Superior temporal gyrus (tissue), 1 donor: ENCODE results near the gene NCAM1.

Source experiments
- DNase-seq: peaks from one replicate; pipeline ENCODE4 v3.0.0-alpha.2; 2016; ENCODE audit errors: extremely low spot score

NCAM1 gene

DNA sequence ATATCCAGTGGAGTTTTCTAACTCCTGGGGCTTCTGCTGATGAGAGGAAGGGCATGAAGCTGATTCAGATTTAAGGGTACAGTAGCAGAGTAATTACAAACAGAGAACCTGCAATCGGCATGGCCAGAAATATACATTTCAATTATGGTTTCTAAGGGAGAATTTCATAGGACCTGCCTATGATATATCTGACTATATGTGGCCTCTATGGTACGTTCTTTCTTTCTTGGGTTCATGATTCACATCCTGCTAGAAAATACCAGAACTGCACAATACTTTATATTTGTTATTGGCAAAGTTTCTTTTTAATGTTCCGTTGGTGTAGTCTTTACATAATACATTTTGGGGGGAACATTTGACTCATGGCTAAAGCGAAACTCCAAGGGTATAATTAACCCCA lies 290.1 kb downstream of the NCAM1 start:
- DNase-seq = no peak

DNA sequence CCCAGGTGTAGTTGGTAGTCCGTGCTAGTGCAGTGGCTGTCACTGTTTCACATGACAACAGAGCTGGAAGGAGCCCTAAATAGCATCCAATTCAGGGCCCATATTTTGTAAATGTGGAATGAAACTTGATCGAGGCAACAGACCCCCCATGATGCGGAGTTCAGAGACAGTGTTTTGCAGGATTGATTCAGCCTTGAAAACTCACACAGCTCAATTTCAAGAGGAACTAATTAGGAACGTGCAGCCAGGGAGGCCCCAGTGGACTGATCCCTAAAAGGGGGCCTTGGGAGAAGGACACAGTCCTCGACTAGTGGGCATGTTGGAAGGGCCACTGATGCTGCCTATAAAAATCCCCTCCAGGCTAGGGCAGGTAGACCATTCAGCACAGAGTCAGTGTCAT lies 292.2 kb downstream of the NCAM1 start:
- no peak for DNase-seq

DNA sequence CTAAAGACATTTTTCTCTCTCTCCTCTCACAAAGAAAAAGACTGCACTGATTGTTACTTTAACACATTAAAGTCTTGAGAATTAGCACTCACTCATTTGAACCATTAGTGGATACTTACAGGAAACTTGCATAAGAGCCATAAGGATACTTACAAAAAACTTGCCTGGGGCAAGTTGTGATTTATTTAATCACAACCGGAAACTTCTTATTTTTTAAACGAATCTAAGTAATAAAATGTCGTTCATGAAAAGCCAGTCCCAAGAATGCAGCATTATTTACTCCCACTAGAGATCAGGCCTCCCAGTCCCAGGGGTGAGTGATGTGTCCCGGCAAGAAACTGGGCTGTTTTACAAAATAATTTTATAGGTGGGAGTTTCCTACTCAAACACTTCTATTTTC lies 293.9 kb downstream of the NCAM1 start:
- no peak for DNase-seq

DNA sequence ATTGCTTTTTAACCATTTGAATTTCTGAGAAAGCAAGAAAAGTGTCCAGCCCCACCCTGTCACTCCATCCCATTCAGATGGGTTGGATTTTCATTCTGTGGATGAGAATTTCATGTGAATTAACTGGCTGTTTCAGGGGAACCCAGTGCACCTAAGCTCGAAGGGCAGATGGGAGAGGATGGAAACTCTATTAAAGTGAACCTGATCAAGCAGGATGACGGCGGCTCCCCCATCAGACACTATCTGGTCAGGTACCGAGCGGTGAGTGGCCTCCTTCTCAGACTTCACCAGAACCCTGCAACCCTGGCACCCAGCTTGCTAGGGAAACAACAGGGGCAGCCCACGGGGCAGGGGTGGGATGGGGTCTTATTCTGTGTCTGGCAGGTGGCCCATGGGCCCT lies 294.5 kb downstream of the NCAM1 start:
- DNase-seq = no peak

DNA sequence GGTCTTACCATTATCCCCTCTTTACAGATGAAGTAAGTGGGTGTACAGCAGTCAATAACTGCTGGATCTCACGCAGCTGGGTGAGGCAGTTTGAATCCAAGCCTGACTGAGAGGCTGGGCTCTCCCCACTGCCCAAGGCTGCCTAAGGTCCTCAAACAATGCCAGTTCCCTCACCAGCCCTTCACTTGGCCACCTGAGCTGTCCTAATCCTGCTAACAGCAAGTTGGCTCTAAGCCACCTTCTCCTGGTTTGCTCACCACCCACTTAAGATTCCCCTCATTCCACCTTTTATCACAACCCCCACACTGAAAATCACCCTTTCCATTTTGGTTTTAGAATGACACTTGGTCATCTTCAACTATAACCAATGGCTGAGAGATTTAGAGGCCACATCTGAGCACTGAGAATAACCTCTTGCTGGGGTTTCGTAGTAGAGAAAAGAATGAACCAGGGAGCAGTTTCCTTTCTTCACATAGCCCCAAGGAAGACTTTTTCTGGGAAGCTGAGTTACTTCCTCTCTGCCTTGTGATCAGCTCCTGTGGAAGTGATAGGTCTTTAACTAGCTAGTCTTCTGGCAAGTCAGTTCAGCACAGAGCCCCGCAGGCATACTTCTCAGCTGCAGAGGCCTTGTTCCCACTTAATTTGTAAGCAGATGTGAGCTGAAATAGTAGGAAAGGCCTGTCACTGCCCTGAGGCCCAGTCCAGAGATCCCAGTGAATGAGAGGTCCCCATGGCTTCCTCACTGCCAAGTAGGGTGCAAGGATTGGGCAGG lies 295.4 kb downstream of the NCAM1 start:
- no peak for DNase-seq

DNA sequence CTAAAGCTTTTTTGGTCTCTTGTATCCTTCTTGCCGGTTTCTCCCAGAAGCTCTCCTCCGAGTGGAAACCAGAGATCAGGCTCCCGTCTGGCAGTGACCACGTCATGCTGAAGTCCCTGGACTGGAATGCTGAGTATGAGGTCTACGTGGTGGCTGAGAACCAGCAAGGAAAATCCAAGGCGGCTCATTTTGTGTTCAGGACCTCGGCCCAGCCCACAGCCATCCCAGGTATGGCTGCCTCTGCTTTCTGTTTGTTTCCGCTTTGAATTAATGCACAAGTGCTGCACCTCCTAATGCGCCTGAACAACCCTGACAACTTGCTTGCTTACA lies 298.8 kb downstream of the NCAM1 start:
- no peak for DNase-seq

DNA sequence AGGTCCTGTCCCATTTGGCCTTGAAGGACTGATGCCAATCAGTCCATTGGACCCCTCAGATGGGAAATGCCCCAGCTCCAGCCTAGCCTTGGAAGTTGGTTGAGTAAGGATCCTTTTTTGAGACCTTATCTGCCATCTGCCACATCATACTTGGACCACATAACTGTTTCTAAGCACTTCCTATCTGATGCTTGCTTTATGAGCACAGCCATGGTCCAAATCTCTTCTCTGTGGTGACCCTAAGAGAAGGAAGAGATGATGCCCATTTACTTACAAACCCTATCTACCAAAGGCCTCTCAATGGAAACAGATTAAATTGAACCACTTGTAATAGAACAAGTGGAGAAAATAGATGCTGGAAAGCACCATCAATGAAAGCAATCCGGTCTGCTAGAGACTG lies 299.3 kb downstream of the NCAM1 start:
- DNase-seq = no peak

DNA sequence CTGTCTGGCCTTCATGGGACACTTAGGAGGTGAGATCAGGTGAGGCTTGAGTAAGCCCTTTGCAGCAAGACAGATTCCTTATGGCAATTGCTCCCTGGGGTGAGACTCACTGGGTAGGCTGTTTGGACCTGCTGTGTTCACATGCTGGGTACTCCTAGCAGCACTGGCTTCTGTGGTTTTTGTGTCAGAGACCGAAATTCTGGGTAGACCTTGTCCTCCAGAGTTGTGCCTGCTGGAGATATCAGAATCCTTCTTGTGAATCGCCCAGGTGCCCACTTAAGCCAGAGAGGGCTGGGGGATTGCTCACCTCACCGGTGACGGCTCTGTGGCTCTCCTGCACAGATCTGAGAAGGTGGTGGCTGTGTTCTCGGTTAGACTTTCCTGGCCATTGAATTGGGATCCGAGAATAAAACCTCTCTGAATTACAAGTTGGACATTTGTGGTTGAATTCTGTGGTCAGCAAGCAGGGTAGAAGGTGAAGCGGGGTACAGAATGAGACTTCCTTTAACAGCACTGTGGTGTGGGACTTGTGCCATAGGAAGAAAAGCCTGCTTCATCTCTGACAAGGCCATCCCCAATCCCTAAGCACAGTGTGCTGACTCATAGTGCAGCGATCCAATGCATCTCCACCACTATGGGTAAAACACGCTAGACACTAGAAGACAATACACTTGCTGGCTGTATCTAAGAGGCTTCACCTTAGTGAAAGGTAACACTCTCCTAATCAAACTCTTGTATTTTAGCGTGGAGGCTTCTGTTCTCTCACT lies 300.7 kb downstream of the NCAM1 start:
- DNase-seq = peak; percentile 66

DNA sequence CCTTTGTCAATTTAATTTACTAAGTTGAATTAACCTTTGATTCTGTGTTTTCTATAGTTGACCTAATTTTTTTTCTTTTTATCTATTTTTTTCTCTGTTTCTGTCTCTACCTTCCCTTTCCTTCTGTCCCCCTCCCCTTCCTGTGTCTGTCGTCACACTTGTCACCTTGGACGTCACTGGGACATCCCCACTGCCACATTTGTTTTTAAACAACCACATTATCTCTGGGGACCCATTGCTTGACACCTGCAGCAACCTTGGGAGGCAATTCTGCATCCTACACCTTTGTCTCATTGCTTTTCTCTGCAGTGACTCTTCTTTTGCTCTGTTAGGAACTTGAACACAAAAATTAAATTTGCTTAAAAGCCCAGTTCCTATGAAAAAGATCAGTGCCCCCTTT lies 301.4 kb downstream of the NCAM1 start:
- no peak for DNase-seq

DNA sequence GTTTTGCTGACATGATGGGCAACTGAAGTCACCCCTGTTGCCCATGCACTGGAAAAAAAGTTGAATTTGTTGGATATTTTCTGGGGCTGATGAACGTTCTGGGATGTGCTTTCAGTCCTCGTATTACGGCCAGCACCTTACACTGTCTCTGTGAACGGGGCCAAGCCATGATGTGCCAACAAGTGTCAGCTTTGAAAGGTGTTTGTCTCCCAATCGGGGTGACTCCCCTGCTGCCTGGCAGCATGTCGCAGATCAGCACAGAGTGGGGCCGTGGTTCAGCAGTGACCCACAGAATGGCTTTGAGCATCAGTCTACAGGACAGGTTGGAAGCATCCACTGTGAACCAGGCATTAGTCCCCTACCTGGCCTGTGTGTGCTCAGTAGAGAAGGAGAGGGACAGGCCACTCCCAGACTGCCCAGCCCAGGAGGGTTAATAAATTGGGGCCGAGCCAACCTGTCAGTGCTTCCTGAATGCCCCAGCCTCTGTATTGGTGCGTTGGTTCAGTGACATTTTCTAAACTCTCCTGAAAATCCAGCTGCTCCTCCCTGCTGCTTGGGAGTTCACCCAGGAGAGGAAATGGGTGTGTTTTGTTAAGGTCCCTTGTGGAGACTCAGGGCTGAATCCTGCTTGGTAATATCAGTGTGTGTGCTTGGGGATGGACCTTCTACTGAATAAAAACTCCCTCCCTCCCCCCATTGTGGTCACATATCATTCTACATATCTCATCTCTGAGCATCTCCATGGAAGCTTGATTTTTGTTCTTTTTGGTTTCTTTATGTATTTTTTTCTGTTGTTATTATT lies 302.4 kb downstream of the NCAM1 start:
- no peak for DNase-seq

DNA sequence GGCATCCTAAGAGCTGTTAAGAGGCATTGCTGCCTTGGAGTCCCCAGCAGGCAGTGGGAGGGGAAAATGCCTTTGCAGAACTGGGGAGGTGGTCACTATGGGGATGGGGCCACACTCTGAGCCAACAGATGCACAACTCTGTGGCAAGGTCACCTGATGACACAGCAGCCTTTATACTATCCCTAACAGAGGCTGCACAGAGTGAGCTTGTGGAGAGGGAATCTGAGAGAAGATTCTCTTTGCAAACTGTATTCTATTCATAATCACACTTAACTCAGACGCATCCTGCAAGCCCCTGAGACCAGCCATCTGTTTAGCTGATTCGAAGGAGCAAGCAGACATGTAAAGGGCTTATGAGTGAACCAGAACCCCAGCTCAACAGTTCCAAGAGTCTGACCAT lies 304.1 kb downstream of the NCAM1 start:
- no peak for DNase-seq

DNA sequence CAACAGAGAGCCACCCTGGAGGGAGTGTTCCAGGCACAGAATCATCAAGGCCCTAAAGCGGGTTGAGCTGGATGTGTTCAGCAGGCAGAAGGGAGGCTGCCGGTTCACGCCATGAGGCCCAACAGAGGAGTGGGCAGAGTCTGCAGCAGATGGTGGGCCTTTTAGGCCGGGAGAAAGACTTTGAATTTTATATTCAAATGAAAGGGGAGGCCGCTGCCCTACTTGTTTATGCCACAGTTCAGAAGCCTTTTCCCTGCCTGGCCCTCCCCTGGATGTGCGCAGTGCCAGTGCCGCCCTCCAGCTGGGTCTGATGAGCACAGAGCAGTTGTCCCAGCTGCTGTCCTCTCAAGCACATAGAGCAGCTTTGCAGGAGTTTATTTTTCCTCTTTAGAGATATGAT lies 306.3 kb downstream of the NCAM1 start:
- peak; percentile 80 for DNase-seq

DNA sequence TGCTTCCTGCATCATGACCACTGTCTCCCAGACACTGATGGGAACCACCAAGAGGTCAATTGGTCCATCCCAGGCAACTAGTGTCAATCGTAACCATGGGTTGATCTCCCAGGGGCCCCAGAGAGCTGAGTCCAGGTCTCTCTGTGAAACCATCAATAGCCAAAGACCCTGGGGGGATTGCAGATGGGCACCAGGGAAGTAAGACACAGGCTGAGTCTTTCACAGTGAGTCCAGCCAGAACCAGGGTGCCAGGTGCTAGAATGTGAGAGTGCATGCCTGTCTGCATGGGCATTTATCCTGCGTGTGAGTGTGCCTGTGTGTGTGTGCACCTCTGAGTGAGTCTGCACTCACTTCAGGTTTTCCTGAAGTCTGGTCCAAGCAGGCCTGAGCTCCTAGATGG lies 307.9 kb downstream of the NCAM1 start:
- no peak for DNase-seq

DNA sequence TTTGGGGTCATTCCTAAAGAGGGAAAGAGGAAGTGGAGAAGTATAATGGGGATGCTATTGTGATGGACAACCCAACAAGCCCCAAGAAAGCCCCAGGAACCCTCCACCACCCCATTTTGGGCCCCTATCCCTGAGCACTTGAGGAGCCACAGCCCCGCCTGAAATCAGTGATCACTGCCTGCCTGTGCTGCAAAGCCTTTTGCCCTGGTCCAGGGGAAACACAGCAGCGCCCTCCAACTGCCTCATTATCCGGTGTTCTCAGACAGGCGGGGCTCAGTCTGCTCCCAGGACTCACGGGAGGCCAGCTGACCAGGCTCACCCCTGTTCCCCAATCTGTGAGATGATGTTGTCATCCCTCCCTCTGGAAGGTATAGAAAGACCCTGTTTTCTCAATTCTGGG lies 308.4 kb downstream of the NCAM1 start:
- DNase-seq = no peak

DNA sequence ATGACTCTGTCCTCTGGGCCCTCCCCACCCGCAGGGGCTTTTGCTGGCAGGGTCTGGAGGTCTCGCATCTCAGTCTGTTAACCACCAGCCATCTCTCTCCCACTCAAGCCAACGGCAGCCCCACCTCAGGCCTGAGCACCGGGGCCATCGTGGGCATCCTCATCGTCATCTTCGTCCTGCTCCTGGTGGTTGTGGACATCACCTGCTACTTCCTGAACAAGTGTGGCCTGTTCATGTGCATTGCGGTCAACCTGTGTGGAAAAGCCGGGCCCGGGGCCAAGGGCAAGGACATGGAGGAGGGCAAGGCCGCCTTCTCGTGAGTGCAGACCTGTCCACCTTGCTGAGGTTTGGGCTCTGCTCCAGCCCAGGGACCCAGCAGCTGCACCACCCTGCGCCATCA lies 308.9 kb downstream of the NCAM1 start:
- no peak for DNase-seq

DNA sequence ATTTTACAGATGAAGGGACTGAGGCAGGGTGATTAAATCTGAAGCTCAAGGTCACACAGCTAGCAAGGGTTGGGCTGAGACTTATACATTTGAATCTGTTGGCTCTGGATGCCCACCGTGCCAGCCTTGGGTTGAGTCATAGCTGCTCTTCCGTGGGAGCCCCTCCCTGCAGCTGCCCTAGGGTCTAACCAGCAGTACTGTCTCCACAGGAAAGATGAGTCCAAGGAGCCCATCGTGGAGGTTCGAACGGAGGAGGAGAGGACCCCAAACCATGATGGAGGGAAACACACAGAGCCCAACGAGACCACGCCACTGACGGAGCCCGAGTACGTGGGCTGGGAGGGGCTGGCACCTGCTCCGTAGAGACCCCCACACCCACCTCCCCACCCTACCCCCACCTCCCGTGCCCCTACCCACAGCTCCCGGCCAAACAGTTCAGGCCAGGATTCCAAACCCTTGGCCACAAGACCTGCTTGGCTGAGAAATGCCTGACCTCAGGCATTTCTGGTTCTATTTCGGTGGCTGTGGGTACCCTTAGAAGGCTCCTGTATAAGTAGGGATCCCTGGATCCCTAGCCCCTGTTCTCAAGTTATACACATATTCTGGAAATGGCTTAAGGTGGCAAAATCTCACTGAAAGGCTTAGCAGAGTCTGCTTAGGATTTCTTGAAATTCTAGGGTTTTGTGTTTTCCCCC lies 310.5 kb downstream of the NCAM1 start:
- DNase-seq = no peak

DNA sequence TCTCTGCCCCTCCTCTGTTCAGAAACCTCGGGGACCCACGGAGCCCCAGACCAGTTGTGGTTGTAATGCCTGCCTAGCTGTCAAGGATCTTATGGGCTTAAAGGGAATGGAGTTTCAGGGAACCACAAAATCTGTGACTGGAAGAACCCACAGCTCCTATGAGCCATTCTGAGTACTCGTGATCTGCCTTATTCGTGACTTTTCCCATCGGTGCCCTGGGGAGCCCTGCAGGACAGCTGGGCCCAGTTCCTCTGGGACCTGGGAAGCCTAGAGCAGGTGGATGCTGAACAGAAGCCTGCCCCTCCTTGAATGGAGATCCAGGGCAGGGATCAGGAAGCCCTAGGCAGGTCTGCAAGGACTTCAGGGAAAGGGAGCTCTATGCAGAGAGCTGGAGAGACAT lies 311.1 kb downstream of the NCAM1 start:
- no peak for DNase-seq

DNA sequence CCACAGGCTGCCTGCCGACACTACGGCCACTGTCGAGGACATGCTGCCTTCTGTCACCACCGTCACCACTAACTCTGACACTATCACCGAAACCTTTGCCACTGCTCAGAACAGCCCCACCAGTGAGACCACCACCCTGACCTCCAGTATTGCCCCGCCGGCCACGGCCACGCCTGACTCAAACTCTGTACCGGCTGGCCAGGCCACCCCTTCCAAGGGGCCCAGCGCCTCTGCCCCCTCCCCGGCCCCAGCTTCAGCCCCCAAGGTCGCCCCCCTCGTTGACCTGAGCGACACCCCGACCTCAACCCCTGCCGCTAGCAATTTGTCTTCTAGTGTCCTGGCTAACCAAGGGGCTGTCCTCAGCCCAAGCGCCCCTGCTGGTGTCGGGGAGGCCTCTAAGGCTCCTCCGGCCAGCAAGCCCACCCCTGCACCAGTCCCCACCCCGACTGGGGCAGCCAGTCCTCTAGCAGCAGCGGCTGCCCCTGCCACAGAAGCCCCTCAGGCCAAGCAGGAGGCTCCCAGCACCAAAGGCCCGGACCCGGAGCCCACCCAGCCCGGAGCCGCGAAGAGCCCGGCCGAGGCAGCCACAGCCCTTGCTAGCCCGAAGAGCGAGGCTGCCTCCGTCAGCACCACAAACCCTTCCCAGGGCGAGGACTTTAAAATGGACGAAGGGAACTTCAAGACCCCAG lies 311.9 kb downstream of the NCAM1 start:
- no peak for DNase-seq

DNA sequence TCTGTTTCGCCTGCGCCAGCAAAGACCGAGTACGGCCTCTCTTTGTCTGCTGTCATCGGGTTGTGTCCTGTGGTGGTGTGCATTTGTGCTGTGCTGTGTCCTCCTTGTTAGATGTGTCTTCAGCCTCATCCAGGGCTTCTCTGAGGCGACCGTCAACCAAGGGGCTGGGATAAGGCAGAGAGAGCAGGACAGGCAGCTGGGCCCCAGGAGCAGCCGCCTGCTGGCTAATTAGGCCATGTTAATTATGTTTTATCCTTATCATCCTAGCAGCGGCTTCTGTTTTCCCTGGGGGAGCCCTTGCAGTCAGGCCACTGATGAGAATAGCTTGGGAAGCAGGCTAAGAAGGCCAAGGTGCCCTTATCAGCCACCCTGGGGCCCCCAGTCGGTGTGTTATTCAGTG lies 312.5 kb downstream of the NCAM1 start:
- no peak for DNase-seq

DNA sequence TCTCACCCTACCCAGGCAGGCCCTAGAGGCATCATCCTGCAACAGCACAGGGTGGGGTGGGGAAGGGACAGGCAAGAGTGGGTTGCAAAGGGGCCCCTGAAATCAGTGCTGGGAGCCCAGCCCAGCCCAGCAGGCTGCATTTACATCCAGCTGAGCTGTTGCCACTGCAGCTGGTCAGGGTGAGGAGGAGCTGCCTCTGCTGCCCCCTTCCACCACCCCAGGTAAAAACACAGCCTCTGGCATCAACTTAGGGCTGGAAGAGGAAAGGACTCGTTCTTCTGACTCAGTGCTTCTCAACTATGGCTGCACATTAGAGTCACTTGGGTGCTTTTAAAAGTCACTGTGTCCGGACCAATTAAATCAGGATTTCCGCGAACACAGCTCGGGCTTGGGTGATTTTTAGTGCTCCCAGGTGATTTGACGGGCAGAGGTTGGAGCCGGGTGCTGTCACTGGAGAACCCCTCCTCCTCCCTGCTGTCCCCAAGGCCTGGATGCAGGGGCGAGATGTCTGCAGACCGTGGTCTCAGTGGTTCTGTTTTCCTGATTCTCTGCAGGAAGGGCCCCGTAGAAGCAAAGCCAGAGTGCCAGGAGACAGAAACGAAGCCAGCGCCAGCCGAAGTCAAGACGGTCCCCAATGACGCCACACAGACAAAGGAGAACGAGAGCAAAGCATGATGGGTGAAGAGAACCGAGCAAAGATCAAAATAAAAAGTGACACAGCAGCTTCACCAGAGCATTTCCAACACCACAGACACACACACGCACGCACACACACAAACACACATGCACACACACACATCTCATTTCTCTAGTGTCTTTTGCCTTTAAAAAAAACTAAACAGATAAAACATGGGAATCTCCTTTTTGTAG lies 313.7 kb downstream of the NCAM1 start:
- no peak for DNase-seq

DNA sequence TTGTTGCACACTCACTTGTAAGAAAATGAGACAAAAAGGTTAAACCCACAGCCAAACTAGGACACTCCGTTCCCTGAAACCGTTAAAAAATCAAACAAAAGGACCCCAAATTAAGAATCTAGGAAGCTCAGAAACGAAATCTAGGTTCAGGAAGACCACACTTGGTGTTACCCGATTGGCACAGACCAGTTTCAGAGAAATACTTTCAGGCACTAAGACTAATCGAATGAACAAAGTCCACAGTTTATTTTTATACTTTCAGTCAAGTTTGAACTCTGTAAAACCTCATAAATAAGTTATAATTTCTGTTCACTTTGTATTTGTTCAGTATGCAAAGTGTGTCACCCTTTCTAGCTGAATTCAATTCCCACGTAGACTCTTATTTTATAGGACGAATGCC lies 314.4 kb downstream of the NCAM1 start:
- no peak for DNase-seq
